Smooth muscle cell (in vitro differentiated cells): ENCODE measurements around the gene HPCAL1. TPM values are rescaled to one million over a fixed set of nuclear protein-coding genes. Genes with fewer than 3 reads are reported as not detected.

Experiments
- DNase-seq: peaks from one replicate; lab custom pipeline; 2025; ENCODE audit not compliant: unreplicated experiment; lab: John Stamatoyannopoulos, UW
- H2AFZ ChIP-seq: fragments of 200-600 bp; sonication (generic); 2 replicates; pipeline ENCODE4 v1.6.0; 2016; ENCODE audit warnings: antibody characterized with exemption, low read depth, mild to moderate bottlenecking
- H3F3A ChIP-seq: fragments of 200-600 bp; sonication (generic); 2 replicates; pipeline ENCODE4 v1.6.0; 2017; ENCODE audit warnings: antibody characterized with exemption, low read depth
- H3K27ac ChIP-seq: fragments of 200-600 bp; sonication (generic); 2 replicates; pipeline ENCODE4 v1.5.1; 2016; ENCODE audit warnings: low read depth, mild to moderate bottlenecking
- H3K27me3 ChIP-seq: fragments of 200-600 bp; sonication (generic); 2 replicates; pipeline ENCODE4 v1.6.1; 2016; ENCODE audit warnings: low read depth, mild to moderate bottlenecking
- H3K36me3 ChIP-seq: fragments of 200-600 bp; sonication (generic); 2 replicates; pipeline ENCODE4 v1.5.1; 2016; ENCODE audit warnings: low read depth
- H3K4me1 ChIP-seq: fragments of 200-600 bp; sonication (generic); 2 replicates; pipeline ENCODE4 v1.5.1; 2016; ENCODE audit warnings: low read depth
- H3K4me2 ChIP-seq: fragments of 200-600 bp; sonication (generic); 2 replicates; pipeline ENCODE4 v1.6.0; 2016; ENCODE audit warnings: mild to moderate bottlenecking
- H3K4me3 ChIP-seq: fragments of 200-600 bp; sonication (generic); 2 replicates; pipeline ENCODE4 v1.5.1; 2016; ENCODE audit warnings: mild to moderate bottlenecking
- H3K79me2 ChIP-seq: fragments of 200-600 bp; sonication (generic); 2 replicates; pipeline ENCODE4 v1.6.0; 2016; ENCODE audit warnings: low read depth, mild to moderate bottlenecking
- H3K9ac ChIP-seq: fragments of 200-600 bp; sonication (generic); 2 replicates; pipeline ENCODE4 v1.6.0; 2016; ENCODE audit warnings: low read depth
- H3K9me3 ChIP-seq: fragments of 200-600 bp; sonication (generic); replicated peaks from 2 replicates; pipeline ENCODE4 v1.5.1; 2016; ENCODE audit warnings: low read depth
- H4K20me1 ChIP-seq: fragments of 200-600 bp; sonication (generic); 2 replicates; pipeline ENCODE4 v1.6.0; 2016; ENCODE audit warnings: low read depth
- CTCF ChIP-seq: fragments of 200-600 bp; sonication (generic); IDR thresholded peaks from 2 replicates; pipeline ENCODE4 v1.5.1; 2017; ENCODE audit warnings: borderline replicate concordance, mild to moderate bottlenecking, antibody characterized with exemption; ENCODE audit not compliant: insufficient read depth, poor library complexity, severe bottlenecking
- WGBS: methylation state at CpG from one replicate; pipeline ENCODE4 v1.1.7; 2016; ENCODE audit warnings: low lambda C conversion rate; 5-methylcytosine and 5-hydroxymethylcytosine counted together
- polyA plus RNA-seq: library from polyadenylated mRNA; unstranded; fragments of >200 nt; fragmentation: Nextera tagmentation; extraction: Ambion mirVana; gene quantifications from 2 replicates; pipeline ENCODE4 v1.2.1, GENCODE V29; 2016
- total RNA-seq: library from RNA; depleted of rRNA; stranded (reverse); fragments of >200 nt; gene quantifications from 2 replicates; pipeline ENCODE4 v1.2.3, GENCODE V29; 2014

The HPCAL1 gene
- total and polyA plus RNA-seq, 2 experiments from 2014 or later = 11.7 to 15.8 TPM

DNA sequence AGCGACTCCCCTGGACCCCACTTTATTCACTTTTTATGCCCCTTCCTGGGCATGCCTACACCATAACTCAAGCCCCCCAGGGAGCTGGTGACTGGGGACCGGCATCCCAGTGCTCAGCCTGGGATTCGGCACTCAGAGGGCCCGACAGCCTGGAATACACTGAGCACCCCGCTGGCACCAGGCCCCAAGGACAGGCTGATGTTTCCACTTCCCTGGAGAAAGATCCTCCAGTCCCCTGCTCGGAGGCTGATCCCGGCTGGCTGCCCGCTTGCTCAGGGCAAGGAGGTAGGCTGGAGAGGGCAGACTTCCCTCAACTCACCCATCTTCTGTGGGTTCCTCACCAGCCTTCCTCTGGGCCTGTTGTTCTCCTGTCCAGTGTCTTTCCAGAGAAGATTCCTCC lies 108.9 kb downstream of the HPCAL1 start:
- TF ChIP-seq CTCF = no peak
- H3K27me3 ChIP-seq = no peaks in the 10 kb centered on the region
- H3F3A ChIP-seq = no peaks in the 10 kb centered on the region
- no peak for DNase-seq
- H3K36me3 ChIP-seq = no peaks in the 10 kb centered on the region
- H3K9ac ChIP-seq = no peak overlapping the region
- no peak overlapping the region for H2AFZ ChIP-seq
- H4K20me1 ChIP-seq = no peaks in the 10 kb centered on the region
- no peak overlapping the region for H3K4me2 ChIP-seq
- WGBS = 93% methylated on average over 8 of the region's 8 CpGs
- H3K4me3 ChIP-seq = no peak overlapping the region
- no peak overlapping the region for H3K27ac ChIP-seq
- peaks cover 3% of the 10 kb centered on the region for H3K4me1 ChIP-seq
- H3K79me2 ChIP-seq = no peaks in the 10 kb centered on the region
- H3K9me3 ChIP-seq = no peaks in the 10 kb centered on the region

GRCh38 chr2:10412380-10412779 lies 109.7 kb downstream of the HPCAL1 start:
- WGBS = 91% methylated on average over 3 of the region's 3 CpGs
- DNase-seq = no peak
- no peaks in the 10 kb centered on the region for H4K20me1 ChIP-seq
- H3F3A ChIP-seq = no peaks in the 10 kb centered on the region
- H3K79me2 ChIP-seq = no peaks in the 10 kb centered on the region
- no peak overlapping the region for H3K4me2 ChIP-seq
- no peak overlapping the region for H3K4me3 ChIP-seq
- H3K36me3 ChIP-seq = no peaks in the 10 kb centered on the region
- no peak for TF ChIP-seq CTCF
- H2AFZ ChIP-seq = no peak overlapping the region
- H3K27ac ChIP-seq = no peak overlapping the region
- no peaks in the 10 kb centered on the region for H3K9me3 ChIP-seq
- no peak overlapping the region for H3K9ac ChIP-seq
- peaks cover 3% of the 10 kb centered on the region for H3K4me1 ChIP-seq
- H3K27me3 ChIP-seq = no peaks in the 10 kb centered on the region

DNA sequence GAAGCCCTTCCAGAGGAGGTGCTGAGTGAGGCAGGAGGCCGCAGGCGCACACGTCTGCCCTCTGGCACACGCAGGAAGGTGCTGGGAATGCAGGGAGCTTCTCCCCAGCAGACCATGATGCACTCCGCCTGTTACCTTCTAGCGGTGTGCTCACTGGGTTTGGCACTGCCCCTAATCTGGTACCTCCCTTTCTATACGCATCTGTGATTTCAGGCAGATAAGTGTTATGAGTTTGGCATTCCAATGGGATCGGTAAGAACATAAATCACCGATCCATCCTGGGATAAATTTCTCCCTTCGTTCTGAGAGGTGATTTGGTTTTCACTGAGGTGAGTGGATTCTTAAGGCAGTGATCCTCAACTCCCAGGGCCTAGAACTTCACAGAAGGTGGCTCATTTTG lies 110.8 kb downstream of the HPCAL1 start:
- Histone ChIP-seq H3K27ac (no peak overlapping the region), H3K27me3 (no peaks in the 10 kb centered on the region), H4K20me1 (no peaks in the 10 kb centered on the region), H2AFZ (no peak overlapping the region), H3K79me2 (no peaks in the 10 kb centered on the region), H3F3A (no peaks in the 10 kb centered on the region), H3K4me1 (peaks cover 3% of the 10 kb centered on the region), H3K9me3 (no peaks in the 10 kb centered on the region), H3K9ac (no peak overlapping the region), H3K36me3 (no peaks in the 10 kb centered on the region), H3K4me2 (no peak overlapping the region), H3K4me3 (no peak overlapping the region)
- 82% methylated on average over 10 of the region's 10 CpGs for WGBS
- DNase-seq = no peak
- no peak for TF ChIP-seq CTCF

DNA sequence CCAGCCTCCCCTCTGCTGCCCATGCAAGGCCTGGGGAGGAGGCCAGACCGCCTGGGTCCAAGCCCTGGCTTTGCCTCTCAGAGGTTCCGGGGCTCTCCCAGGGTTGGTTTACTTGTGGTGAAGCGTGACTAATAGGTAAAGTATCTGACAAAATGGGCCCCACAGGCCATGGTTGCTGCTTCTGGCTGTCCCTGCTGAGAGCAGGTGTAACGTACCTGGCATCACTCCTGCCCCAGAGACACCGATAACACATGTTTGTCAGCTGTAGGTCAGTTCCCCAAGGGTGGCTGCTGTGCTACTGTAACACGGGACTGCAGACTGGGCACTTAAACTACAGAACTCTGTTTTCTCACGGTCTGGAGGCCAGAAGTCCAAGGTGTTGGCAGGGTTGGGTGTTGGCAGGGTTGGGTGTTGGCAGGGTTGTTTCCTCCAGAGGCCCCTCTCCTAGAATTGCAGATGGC lies 111.3 kb downstream of the HPCAL1 start:
- no peak for DNase-seq
- no peak overlapping the region for H3K4me2 ChIP-seq

More for the DNA sequence above, 111.3 kb downstream of the HPCAL1 start:
- Histone ChIP-seq H3K79me2 (no peaks in the 10 kb centered on the region), H2AFZ (no peak overlapping the region), H3F3A (no peaks in the 10 kb centered on the region), H3K4me3 (no peak overlapping the region), H3K27me3 (no peaks in the 10 kb centered on the region), H3K4me1 (no peaks in the 10 kb centered on the region), H3K36me3 (no peaks in the 10 kb centered on the region), H3K27ac (no peak overlapping the region), H3K9me3 (no peaks in the 10 kb centered on the region), H4K20me1 (no peaks in the 10 kb centered on the region), H3K9ac (no peak overlapping the region)
- no peak for TF ChIP-seq CTCF
- WGBS = 85% methylated on average over 7 of the region's 7 CpGs
